ENCODE results near the gene SIGLEC15. TPM values are rescaled to one million over a fixed set of nuclear protein-coding genes. Genes with fewer than 3 reads are reported as not detected.

Gene SIGLEC15
- total and polyA plus RNA-seq, 10 of the 15 experiments (the other 5 are each of a cell fraction or from before 2014, with no cell fraction given) = 0.09 to 0.45 TPM; not detected in 8

DNA sequence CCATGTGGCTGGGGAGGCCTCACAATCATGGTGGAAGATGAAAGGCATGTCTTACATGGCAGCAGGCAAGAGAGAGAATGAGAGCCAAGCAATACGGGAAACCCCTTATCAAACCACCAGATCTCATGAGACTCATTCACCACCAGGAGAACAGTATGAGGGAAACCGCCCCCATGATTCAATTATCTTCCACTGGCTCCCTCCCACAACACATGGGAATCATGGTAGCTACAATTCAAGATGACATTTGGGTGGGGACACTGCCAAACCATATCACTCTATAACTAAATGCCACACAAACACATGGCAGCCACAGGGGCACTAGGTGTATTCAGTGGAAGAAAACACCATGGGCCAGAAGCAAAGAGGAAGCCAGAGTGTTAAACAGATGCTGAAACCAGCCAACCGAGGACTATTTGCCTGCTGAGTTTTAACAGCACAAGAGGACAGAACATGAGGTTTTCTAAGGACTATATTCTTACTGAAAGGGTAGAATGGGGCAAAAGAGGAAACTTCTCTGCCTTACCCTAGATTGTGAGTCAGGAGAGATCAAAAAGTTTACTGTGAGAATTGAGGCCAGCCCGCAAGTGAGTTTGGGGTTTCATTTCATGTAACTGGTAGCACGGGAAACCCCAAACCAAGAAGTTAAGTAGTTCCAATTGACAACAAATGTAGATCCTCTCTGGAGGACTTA, 49.2 kb downstream of the SIGLEC15 start:
- peaks cover 2 to 10% of the 10 kb centered on the region in 2 experiments; a peak in 3 of 4 replicates for H3K36me3 ChIP-seq (ENCODE audit: control insufficient read depth in 2 of 2, insufficient read depth in 2 of 2, low read length in 1 of 2)
- SMC1A ChIA-PET (ENCODE audit: uncharacterized antibody, unreplicated experiment) = interaction anchor here (1.2 kb wide), 1 partner anchor 153 kb away, joined by 3 read pairs; no protein-coding TSS in a partner anchor
- TF ChIP-seq, protein P1, sequence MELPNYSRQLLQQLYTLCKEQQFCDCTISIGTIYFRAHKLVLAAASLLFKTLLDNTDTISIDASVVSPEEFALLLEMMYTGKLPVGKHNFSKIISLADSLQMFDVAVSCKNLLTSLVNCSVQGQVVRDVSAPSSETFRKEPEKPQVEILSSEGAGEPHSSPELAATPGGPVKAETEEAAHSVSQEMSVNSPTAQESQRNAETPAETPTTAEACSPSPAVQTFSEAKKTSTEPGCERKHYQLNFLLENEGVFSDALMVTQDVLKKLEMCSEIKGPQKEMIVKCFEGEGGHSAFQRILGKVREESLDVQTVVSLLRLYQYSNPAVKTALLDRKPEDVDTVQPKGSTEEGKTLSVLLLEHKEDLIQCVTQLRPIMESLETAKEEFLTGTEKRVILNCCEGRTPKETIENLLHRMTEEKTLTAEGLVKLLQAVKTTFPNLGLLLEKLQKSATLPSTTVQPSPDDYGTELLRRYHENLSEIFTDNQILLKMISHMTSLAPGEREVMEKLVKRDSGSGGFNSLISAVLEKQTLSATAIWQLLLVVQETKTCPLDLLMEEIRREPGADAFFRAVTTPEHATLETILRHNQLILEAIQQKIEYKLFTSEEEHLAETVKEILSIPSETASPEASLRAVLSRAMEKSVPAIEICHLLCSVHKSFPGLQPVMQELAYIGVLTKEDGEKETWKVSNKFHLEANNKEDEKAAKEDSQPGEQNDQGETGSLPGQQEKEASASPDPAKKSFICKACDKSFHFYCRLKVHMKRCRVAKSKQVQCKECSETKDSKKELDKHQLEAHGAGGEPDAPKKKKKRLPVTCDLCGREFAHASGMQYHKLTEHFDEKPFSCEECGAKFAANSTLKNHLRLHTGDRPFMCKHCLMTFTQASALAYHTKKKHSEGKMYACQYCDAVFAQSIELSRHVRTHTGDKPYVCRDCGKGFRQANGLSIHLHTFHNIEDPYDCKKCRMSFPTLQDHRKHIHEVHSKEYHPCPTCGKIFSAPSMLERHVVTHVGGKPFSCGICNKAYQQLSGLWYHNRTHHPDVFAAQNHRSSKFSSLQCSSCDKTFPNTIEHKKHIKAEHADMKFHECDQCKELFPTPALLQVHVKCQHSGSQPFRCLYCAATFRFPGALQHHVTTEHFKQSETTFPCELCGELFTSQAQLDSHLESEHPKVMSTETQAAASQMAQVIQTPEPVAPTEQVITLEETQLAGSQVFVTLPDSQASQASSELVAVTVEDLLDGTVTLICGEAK (IDR thresholded peaks at IDR 0.05; ENCODE audit: borderline replicate concordance) = no peak
- TF ChIP-seq KAT2A (conservative IDR thresholded peaks at IDR 0.05; ENCODE audit: control insufficient read depth, low read depth, low read length) = no peak
- TF ChIP-seq CHD4 (IDR thresholded peaks at IDR 0.05) = no peak
- TF ChIP-seq, protein P2, sequence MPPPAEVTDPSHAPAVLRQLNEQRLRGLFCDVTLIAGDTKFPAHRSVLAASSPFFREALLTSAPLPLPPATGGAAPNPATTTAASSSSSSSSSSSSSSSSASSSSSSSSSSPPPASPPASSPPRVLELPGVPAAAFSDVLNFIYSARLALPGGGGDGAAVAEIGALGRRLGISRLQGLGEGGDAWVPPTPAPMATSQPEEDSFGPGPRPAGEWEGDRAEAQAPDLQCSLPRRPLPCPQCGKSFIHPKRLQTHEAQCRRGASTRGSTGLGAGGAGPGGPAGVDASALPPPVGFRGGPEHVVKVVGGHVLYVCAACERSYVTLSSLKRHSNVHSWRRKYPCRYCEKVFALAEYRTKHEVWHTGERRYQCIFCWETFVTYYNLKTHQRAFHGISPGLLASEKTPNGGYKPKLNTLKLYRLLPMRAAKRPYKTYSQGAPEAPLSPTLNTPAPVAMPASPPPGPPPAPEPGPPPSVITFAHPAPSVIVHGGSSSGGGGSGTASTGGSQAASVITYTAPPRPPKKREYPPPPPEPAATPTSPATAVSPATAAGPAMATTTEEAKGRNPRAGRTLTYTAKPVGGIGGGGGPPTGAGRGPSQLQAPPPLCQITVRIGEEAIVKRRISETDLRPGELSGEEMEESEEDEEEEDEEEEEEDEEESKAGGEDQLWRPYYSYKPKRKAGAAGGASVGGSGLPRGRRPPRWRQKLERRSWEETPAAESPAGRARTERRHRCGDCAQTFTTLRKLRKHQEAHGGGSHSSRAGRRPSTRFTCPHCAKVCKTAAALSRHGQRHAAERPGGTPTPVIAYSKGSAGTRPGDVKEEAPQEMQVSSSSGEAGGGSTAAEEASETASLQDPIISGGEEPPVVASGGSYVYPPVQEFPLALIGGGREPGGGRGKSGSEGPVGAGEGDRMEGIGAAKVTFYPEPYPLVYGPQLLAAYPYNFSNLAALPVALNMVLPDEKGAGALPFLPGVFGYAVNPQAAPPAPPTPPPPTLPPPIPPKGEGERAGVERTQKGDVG (CRISPR knock-in tag; IDR thresholded peaks at IDR 0.05) = no peak
- TF ChIP-seq SPI1 (IDR thresholded peaks at IDR 0.05; ENCODE audit: borderline replicate concordance, insufficient read depth, low read depth, low read length) = peak; percentile 56; the same call in 1 of the 2 replicates
- TF ChIP-seq SUPT20H (IDR thresholded peaks at IDR 0.05; ENCODE audit: borderline replicate concordance, control insufficient read depth, low read depth, low read length) = no peak
- no peak for TF ChIP-seq CHD1 (IDR thresholded peaks at IDR 0.05; ENCODE audit: low read depth, low read length)
- TF ChIP-seq IKZF1 (conservative IDR thresholded peaks at IDR 0.05) = peak; percentile 60
- TF ChIP-seq, protein P3, sequence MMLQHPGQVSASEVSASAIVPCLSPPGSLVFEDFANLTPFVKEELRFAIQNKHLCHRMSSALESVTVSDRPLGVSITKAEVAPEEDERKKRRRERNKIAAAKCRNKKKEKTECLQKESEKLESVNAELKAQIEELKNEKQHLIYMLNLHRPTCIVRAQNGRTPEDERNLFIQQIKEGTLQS (IDR thresholded peaks at IDR 0.05; ENCODE audit: borderline replicate concordance, extremely low read depth, low read depth, low read length) = no peak
- peak; percentile 49; the same call in 1 of the 2 replicates for TF ChIP-seq BCL11A (IDR thresholded peaks at IDR 0.05; ENCODE audit: low read depth, low read length)
- no peak for TF ChIP-seq POU2F2 (IDR thresholded peaks at IDR 0.05; ENCODE audit: borderline replicate concordance, low read depth, low read length)
- TF ChIP-seq TCF3 (IDR thresholded peaks at IDR 0.05; ENCODE audit: borderline replicate concordance, insufficient read depth, low read depth, low read length) = no peak
- no peak for TF ChIP-seq SRF (IDR thresholded peaks at IDR 0.05; ENCODE audit: low read depth in 2 of 2, low read length in 2 of 2)
- TF ChIP-seq RUNX3 (IDR thresholded peaks at IDR 0.05; ENCODE audit: low read length) = peak; percentile 93
- no peak for TF ChIP-seq RAD51 (IDR thresholded peaks at IDR 0.05)
- no peak for TF ChIP-seq PML (IDR thresholded peaks at IDR 0.05; ENCODE audit: low read length)

More for the DNA sequence above, 49.2 kb downstream of the SIGLEC15 start:
- peak overlapping the region; percentile 86 for H3K27ac ChIP-seq (ENCODE audit: control insufficient read depth, insufficient read depth)
- BruUV-seq (replicated peaks) = no TSS peak
- peaks cover 20% of the 10 kb centered on the region for H3K4me1 ChIP-seq (ENCODE audit: control insufficient read depth, insufficient read depth, low read length)
- in situ Hi-C loops (cut with MboI) = loop anchor here (5.0 kb wide), 1 partner anchor 182 kb away; no protein-coding TSS in a partner anchor
- ATAC-seq (peak; percentile 94), DNase-seq (ENCODE audit: low read depth, low spot score) (peak; percentile 92), FAIRE-seq (peak; percentile 89)
- H4K20me1 ChIP-seq (ENCODE audit: control insufficient read depth, insufficient read depth) = no peaks in the 10 kb centered on the region
- peak overlapping the region; percentile 51 for H3K4me2 ChIP-seq (ENCODE audit: control insufficient read depth, insufficient read depth)
- ChIA-PET RAD21 (ENCODE audit: unreplicated experiment) (no interaction called here), CTCF (interaction anchor here (6.9 to 9.5 kb wide), 3 partner anchors 153 to 209 kb away, joined by 126 to 189 read pairs (median 165); partner anchors contain the start of gene SLC14A1), POLR2A (no interaction called here)
- WGBS (ENCODE audit: insufficient coverage, insufficient replicate concordance, low lambda C conversion rate, missing lambda C conversion rate) = 1% methylated on average over 5 of the region's 5 CpGs
- peak overlapping the region; percentile 41; the same call in 1 of the 2 replicates for H2AFZ ChIP-seq (ENCODE audit: control insufficient read depth, low read depth, low read length)
- intact Hi-C loops (cut with micrococcal nuclease; ENCODE audit: unreplicated experiment) = loop anchor here (1.0 kb wide), 1 partner anchor 187 kb away; no protein-coding TSS in a partner anchor
- H3K79me2 ChIP-seq (ENCODE audit: control insufficient read depth, insufficient read depth, low read length) = no peaks in the 10 kb centered on the region
- H3K9me3 ChIP-seq (replicated peaks; ENCODE audit: control insufficient read depth, insufficient read depth, low read length) = peaks cover 22% of the 10 kb centered on the region
- H3K9ac ChIP-seq (ENCODE audit: control insufficient read depth, insufficient read depth, low read length) = peak overlapping the region; percentile 25; the same call in 1 of the 2 replicates
- no peaks in the 10 kb centered on the region for H3K27me3 ChIP-seq (replicated peaks in 1 of 2; ENCODE audit: control insufficient read depth in 2 of 2, insufficient read depth in 2 of 2, low read length in 1 of 2)
- H3K4me3 ChIP-seq = no peak overlapping the region

All from GM12878 (cell line).